LNCaP clone FGC (cell line): Measurements from ENCODE around the gene TRPV3.
"Not testable (repeated sequence)": the region's sequence is repeated elsewhere in the genome, so short reads cannot be mapped to it uniquely, and the experiment has no call there.

Experiments used
- DNase-seq: peaks from one replicate; pipeline ENCODE4 v3.0.0-alpha.2; 2011; ENCODE audit warnings: low read depth
- H3K4me3 ChIP-seq: 2 replicates; pipeline ENCODE4 v1.5.1; 2011; ENCODE audit warnings: mild to moderate bottlenecking, low read depth, low read length, control low read depth
- TF ChIP-seq, protein P1 (sequence below): IDR thresholded peaks from 2 replicates; pipeline ENCODE4 v1.5.1; 2012; ENCODE audit warnings: mild to moderate bottlenecking; ENCODE audit not compliant: control insufficient read depth, insufficient read depth; ENCODE audit errors: extremely low read depth

Gene TRPV3

DNA sequence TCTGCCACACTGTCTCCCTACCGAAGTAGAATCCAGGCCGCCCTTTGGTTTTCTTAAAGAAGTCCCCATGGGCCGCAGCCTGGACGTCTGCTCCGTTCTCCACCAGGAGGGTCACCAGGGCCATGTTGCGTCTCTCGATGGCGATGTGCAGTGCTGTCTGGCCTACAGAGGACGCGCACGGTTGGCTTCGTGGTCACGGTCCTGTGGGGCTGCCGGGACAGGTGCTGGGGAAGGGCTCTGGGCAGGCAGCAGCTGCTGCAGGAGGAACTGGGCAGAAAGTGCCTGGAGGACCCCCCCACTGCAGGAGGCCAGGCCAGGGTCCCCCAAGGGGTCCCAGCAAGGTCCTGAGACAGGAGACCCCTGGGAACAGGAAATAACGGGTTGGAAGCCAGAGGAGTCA lies 32.6 kb upstream of the TRPV3 start:
- no peak for DNase-seq
- H3K4me3 ChIP-seq = no peak overlapping the region
- TF ChIP-seq, protein P1, sequence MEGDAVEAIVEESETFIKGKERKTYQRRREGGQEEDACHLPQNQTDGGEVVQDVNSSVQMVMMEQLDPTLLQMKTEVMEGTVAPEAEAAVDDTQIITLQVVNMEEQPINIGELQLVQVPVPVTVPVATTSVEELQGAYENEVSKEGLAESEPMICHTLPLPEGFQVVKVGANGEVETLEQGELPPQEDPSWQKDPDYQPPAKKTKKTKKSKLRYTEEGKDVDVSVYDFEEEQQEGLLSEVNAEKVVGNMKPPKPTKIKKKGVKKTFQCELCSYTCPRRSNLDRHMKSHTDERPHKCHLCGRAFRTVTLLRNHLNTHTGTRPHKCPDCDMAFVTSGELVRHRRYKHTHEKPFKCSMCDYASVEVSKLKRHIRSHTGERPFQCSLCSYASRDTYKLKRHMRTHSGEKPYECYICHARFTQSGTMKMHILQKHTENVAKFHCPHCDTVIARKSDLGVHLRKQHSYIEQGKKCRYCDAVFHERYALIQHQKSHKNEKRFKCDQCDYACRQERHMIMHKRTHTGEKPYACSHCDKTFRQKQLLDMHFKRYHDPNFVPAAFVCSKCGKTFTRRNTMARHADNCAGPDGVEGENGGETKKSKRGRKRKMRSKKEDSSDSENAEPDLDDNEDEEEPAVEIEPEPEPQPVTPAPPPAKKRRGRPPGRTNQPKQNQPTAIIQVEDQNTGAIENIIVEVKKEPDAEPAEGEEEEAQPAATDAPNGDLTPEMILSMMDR = no peak

DNA sequence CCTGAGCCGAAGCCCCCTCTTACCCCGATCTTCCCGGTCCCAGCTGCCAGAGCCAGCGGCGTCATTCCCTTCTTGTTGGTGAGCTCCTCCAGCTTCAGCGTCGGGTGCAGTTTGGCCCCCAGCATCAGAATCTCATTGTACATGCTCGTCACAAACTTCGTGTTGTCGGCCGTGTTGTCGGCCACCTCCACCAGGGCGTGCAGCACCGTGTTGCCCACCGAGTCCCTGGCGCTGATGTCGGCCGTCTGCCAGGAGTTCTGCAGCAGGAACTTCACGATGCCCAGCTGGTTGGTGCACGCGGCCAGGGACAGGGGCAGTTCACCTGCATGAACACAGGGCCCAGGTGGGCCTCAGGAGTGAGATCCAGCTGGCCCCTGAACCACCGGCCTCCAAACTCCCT lies 32.2 kb upstream of the TRPV3 start:
- TF ChIP-seq, protein P1 = no peak
- no peak for DNase-seq
- no peak overlapping the region for H3K4me3 ChIP-seq

DNA sequence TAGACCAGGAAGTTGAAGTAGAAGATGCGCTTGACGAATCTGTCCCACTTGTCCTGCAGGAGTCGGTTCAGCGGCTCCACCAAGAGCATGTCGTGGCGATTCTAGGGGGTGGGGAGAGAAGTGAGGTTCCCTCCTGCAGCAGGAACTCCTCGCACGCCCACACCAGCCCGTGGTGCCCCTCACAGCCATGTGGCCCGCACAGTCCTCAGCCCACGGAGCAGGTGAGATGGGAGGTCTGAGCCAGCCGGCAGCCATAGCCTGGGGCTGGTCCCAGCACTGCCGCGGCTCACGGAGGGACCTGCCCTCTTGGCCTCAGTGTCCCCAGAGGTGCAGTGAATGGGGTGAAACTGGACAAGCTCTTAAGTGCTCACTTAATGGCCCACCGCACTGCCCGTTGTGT lies 28.2 kb upstream of the TRPV3 start:
- TF ChIP-seq, protein P1 = no peak
- DNase-seq = no peak
- no peak overlapping the region for H3K4me3 ChIP-seq

DNA sequence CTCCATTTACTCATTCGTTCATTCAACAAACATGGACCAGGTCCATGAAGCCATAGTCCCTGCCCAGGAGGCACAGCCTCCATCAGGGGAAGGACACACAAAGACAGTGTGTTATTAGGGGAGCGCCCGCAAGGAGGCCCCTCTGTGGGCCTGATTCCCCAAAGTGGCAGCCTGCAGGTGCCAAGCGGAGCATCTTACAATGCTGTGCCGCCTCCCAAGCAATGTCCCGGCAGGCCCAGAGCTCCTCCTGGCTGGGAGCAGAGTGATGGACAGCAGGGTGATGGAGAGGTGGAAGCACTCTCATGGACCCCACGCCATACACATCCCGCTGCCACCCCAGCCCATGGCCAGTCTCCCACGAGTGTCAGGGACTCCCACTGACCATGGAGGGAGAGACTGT lies 25.8 kb upstream of the TRPV3 start:
- no peak overlapping the region for H3K4me3 ChIP-seq
- DNase-seq = no peak
- TF ChIP-seq, protein P1 = no peak

DNA sequence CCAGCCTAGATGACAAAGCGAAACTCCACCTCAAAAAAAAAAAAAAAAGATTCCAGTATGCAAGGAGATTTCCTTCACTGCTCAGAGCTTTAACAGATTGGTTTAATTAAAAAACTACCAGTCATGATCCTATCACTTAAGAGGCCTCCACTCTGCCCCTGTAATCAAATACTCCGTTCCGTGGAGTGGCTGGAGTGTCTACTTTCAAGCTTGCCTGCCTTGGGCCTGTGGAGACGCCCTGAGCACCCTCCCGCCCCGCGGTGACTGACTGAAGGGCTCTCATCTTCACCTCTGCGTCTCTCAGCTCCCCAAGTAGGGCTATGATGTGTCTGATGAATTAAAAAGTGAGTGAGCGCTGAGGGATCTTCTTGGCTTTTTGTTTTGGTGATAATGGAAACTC lies 25.3 kb upstream of the TRPV3 start:
- no peak for DNase-seq
- H3K4me3 ChIP-seq = no peak overlapping the region
- TF ChIP-seq, protein P1 = no peak

DNA sequence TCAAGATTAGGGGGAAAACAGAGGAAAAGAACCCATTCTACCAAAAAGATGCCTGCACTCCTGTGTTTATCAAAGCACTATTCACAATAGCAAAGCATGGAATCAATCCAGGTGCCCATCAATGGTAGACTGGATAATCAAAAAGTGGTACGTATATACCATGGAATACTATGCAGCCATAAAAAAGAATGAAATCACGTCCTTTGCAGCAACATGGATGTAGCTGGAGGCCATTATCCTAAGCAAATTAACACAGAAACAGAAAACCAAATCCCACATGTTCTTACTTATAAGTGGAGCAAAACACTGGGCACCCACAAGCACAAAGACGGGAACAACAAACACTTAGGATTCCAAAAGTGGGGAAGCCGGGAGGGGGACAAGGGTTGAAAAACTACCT lies 21.1 kb upstream of the TRPV3 start:
- not testable (repeated sequence) for H3K4me3 ChIP-seq

DNA sequence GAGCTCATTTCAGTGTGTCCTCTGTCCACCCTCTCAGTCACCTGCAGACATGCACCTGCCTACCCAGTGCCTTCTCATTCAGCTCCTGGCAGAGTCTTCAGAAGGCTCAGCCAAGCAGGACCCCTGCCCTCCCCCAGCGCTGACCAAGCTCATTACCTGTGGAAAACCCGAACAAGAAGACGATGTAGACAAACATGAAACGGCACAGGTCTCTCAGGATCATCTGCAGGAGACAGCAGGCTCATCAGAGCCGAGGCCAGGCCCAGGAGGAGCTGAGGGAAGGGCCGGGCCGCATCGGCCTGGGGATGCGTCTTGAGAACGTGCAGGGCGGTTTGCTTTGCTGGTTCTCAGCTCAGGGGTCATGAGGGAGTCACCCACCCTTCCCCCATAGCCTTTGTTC lies 19.4 kb upstream of the TRPV3 start:
- DNase-seq = no peak
- H3K4me3 ChIP-seq = no peak overlapping the region
- TF ChIP-seq, protein P1 = no peak

More for the DNA sequence above, 21.1 kb upstream of the TRPV3 start:
- not testable (repeated sequence) for DNase-seq
